OCI-LY3 (cell line): ENCODE data around the gene SLC49A3.
"Not testable (repeated sequence)": the region's sequence is repeated elsewhere in the genome, so short reads cannot be mapped to it uniquely, and the experiment has no call there.

Source experiments
- H2AFZ ChIP-seq: fragments of 200-600, 300-600 bp; shearing (Covaris generic); 2 replicates; pipeline ENCODE4 v1.6.0; 2014; ENCODE audit warnings: antibody characterized with exemption, low read depth, low read length
- H3K27ac ChIP-seq: fragments of 200-600, 300-600 bp; sonication (generic); 2 replicates; pipeline ENCODE4 v1.5.1; 2014; ENCODE audit warnings: mild to moderate bottlenecking, low read length, moderate library complexity, mixed read lengths
- H3K27me3 ChIP-seq: fragments of 200-600, 300-600 bp; sonication (generic); 2 replicates; pipeline ENCODE4 v1.6.1; 2014; ENCODE audit warnings: low read depth, low read length, mixed read lengths
- H3K36me3 ChIP-seq: fragments of 200-600, 300-600 bp; sonication (generic); replicated peaks from 2 replicates; pipeline ENCODE3; 2014; ENCODE audit warnings: low read depth, low read length, mixed read lengths
- H3K4me1 ChIP-seq: fragments of 300-600, 200-600 bp; sonication (generic); 2 replicates; pipeline ENCODE4 v1.6.1; 2014; ENCODE audit warnings: low read length, mixed read lengths
- H3K4me2 ChIP-seq: fragments of 200-600, 300-600 bp; sonication (generic); 2 replicates; pipeline ENCODE4 v1.6.1; 2014; ENCODE audit warnings: low read length, mixed read lengths
- H3K4me3 ChIP-seq: fragments of 300-600, 200-600 bp; sonication (generic); 2 replicates; pipeline ENCODE4 v1.5.1; 2014; ENCODE audit warnings: antibody characterized with exemption, mild to moderate bottlenecking, low read length, moderate library complexity
- H3K79me2 ChIP-seq: fragments of 300-600, 200-600 bp; shearing (Covaris generic); 2 replicates; pipeline ENCODE4 v1.6.1; 2014; ENCODE audit warnings: mild to moderate bottlenecking, low read length, mixed read lengths
- H3K9ac ChIP-seq: fragments of 300-600, 200-600 bp; shearing (Covaris generic); 2 replicates; pipeline ENCODE4 v1.6.0; 2014; ENCODE audit warnings: mild to moderate bottlenecking, low read length, moderate library complexity
- H3K9me3 ChIP-seq: fragments of 200-600, 300-600 bp; shearing (Covaris generic); 2 replicates; pipeline ENCODE4 v1.6.1; 2014; ENCODE audit warnings: low read length, mixed read lengths; ENCODE audit not compliant: insufficient read depth
- H4K20me1 ChIP-seq: fragments of 200-600, 300-600 bp; sonication (generic); 2 replicates; pipeline ENCODE4 v1.6.1; 2016; ENCODE audit warnings: low read length, mixed read lengths; ENCODE audit not compliant: insufficient read depth
- EZH2phosphoT487 ChIP-seq: fragments of 200-600 bp; shearing (Covaris generic); IDR thresholded peaks from 2 replicates; pipeline ENCODE4 v1.6.1; 2018; ENCODE audit warnings: antibody characterized with exemption, mixed run types, low read depth
- TF ChIP-seq, protein P1 (sequence below): fragments of 200-600, 300-600 bp; sonication (generic); IDR thresholded peaks from 2 replicates; pipeline ENCODE4 v1.5.1; 2014; ENCODE audit warnings: antibody characterized with exemption, low read length, low read depth

The SLC49A3 gene

DNA sequence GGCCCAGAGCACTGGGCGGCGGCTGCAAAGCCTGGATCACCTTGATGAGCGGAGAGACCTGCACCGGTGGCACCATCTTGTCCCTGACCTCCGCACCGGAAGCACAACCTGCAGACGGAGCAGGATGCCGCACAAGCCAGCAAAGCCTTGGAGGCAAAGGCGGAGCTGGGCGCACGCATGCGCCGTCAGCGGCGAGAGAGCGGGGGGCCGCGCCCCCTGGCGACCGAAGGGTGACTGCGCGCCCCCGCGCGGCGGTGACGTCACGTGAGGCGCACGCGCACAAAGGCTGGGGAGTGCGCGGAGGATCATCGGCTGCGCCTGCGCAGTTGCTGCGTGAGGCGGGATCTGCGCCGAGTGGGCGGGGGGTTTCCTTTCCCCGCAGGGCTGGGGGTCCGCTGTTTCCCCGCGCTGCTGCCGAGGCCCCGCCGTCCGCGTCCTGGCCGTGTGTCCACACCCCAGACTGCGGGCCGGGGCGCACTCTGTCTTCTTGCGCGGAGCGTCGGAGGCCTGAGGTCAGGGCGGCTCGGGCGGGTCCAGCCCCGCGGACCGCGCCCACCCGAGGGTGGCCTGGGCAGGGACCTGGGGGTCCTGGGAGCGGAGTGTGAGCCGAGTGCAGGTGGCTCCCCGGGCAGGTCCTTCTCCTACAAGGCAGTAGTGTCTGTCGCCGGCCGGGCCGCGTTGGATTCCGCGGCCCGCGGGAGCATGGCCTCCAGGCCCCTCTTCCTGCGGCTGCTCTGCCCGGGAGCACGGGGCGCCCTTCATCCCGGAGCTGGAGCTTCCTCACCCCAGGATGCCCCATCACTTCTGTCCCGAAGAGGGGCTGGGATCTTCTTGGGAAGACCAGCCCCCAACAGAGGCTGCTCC, 14.5 kb downstream of the SLC49A3 start, which contains the start of the genes ATP5ME and MYL5:
Gene ATP5ME, minus strand, starts transcription at position 105 of the 864 bp plus-strand sequence. Its CDS starts 29 bp downstream, at position 76.
Gene MYL5, plus strand, starts transcription at position 371 of the 864 bp plus-strand sequence. CDS start 3,485 bp downstream, outside the sequence.
- peaks cover 19% of the 10 kb centered on the region for H3K36me3 ChIP-seq
- no peaks in the 10 kb centered on the region for H4K20me1 ChIP-seq
- H3K9ac ChIP-seq, result peak within 1 kb of the TSS; percentile 97
- H3K79me2 ChIP-seq, result peaks cover 26% of the 10 kb centered on the region
- H3K4me2 ChIP-seq, result peak within 1 kb of the TSS; percentile 97
- H3K4me1 ChIP-seq, result peaks cover 40% of the 10 kb centered on the region
- peak within 1 kb of the TSS; percentile 84 for H3K27ac ChIP-seq
- no peaks in the 10 kb centered on the region for H3K27me3 ChIP-seq
- TF ChIP-seq EZH2phosphoT487, result no peak
- TF ChIP-seq, protein P1, sequence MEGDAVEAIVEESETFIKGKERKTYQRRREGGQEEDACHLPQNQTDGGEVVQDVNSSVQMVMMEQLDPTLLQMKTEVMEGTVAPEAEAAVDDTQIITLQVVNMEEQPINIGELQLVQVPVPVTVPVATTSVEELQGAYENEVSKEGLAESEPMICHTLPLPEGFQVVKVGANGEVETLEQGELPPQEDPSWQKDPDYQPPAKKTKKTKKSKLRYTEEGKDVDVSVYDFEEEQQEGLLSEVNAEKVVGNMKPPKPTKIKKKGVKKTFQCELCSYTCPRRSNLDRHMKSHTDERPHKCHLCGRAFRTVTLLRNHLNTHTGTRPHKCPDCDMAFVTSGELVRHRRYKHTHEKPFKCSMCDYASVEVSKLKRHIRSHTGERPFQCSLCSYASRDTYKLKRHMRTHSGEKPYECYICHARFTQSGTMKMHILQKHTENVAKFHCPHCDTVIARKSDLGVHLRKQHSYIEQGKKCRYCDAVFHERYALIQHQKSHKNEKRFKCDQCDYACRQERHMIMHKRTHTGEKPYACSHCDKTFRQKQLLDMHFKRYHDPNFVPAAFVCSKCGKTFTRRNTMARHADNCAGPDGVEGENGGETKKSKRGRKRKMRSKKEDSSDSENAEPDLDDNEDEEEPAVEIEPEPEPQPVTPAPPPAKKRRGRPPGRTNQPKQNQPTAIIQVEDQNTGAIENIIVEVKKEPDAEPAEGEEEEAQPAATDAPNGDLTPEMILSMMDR, result peak; percentile 85
- H3K4me3 ChIP-seq, result peak within 1 kb of the TSS; percentile 94
- peak within 1 kb of the TSS; percentile 55; the same call in 1 of the 2 replicates for H2AFZ ChIP-seq
- H3K9me3 ChIP-seq, result no peaks in the 10 kb centered on the region

DNA sequence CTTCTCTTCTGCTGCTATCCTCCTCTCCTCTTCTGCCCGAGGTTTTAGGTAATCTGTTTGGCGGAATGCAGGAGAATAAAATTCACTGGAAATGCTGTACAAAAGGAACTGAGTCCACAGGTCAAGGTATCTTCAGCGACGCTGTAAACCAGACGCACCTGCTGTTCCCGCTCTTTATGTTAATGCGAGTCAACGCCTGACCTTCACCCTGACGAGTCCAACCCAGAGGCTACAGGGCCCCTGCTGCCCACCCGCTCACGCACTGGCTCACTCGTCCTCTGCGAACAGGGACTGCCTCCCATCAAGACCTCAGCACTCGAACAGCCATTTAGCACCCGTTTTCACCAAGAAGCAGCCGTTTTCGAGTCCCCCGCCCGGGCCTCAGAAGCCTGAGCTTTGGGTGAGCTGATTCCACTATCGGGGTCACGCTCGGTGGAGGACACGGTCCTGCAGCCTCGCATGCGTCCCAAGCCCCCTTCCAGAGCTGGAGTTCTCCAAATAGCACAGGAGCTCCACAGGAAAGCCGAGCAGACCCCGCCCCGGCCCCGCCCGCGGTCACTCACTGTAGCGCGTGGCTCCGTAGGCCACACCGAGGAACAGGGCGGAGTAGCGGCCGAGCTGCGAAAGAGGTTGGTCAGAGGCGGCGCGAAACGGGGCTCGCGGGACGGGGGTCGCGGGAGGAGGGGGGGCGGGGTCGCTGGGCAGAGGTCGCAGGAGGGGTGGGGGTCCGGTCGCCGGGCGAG, 15.4 kb downstream of the SLC49A3 start:
- no peak for TF ChIP-seq EZH2phosphoT487
- TF ChIP-seq, protein P1, result no peak
- peak overlapping the region; percentile 97 for H3K4me2 ChIP-seq
- no peaks in the 10 kb centered on the region for H3K27me3 ChIP-seq
- no peaks in the 10 kb centered on the region for H3K9me3 ChIP-seq
- H3K4me3 ChIP-seq, result peak overlapping the region; percentile 90
- H3K27ac ChIP-seq, result peak overlapping the region; percentile 7; the same call in 1 of the 2 replicates
- peaks cover 19% of the 10 kb centered on the region for H3K36me3 ChIP-seq
- peak overlapping the region; percentile 68 for H3K9ac ChIP-seq
- H3K79me2 ChIP-seq, result peaks cover 26% of the 10 kb centered on the region
- no peak overlapping the region for H2AFZ ChIP-seq
- H4K20me1 ChIP-seq, result no peaks in the 10 kb centered on the region
- H3K4me1 ChIP-seq, result peaks cover 40% of the 10 kb centered on the region

DNA sequence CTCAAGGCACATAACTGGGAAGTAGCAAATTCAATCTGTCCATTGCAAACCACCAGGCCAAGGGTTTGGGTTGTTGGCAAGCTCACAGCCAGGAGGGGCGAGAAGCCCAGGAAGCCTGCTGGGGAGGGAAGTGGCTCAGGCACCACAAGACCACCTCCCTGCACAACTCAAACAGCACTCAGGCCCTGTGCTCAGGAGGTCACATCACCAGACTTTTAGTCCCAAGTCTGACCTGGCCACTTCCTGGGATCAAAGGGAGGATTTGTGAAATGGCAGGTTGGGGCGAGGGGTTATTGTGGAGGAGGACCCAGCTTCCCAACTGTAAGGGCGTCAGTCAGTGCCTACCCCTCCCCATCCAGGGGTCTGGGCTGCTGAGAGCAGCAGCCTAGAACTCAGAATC, 17.2 kb downstream of the SLC49A3 start:
- Histone ChIP-seq H2AFZ (no peak overlapping the region), H3K36me3 (peaks cover 19% of the 10 kb centered on the region), H4K20me1 (no peaks in the 10 kb centered on the region), H3K79me2 (peaks cover 26% of the 10 kb centered on the region), H3K27ac (no peak overlapping the region), H3K27me3 (no peaks in the 10 kb centered on the region), H3K4me3 (no peak overlapping the region), H3K4me1 (peaks cover 22% of the 10 kb centered on the region), H3K9me3 (no peaks in the 10 kb centered on the region), H3K4me2 (no peak overlapping the region), H3K9ac (no peak overlapping the region)
- TF ChIP-seq, protein P1, result no peak
- TF ChIP-seq EZH2phosphoT487, result no peak

GRCh38 chr4:669806-670559, 19.0 kb downstream of the SLC49A3 start:
- H3K4me2 ChIP-seq, H4K20me1 ChIP-seq, H3K27ac ChIP-seq, H3K9ac ChIP-seq, H3K4me1 ChIP-seq, H3K27me3 ChIP-seq, H3K4me3 ChIP-seq, H3K9me3 ChIP-seq, H2AFZ ChIP-seq: not testable (repeated sequence)
- peaks cover 18% of the 10 kb centered on the region for H3K79me2 ChIP-seq
- H3K36me3 ChIP-seq, result peaks cover 19% of the 10 kb centered on the region

DNA sequence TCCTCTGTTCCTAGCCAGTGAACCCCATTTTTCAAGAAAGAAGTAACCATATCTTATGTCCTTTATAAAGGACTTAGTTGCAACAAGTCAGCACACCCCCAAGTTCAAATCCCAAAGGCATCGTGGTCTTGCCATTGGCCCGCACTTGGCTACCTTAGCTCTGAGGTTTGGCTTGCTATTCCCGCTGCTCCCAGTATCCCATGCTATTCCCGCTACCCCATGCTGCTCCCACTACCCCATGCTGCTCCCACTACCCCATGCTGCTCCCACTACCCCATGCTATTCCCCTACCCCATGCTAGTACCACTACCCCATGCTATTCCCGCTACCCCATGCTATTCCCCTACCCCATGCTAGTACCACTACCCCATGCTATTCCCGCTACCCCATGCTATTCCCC, 20.7 kb downstream of the SLC49A3 start:
- not testable (repeated sequence) for H3K79me2 ChIP-seq, H2AFZ ChIP-seq, H3K4me2 ChIP-seq, H3K27me3 ChIP-seq, H3K27ac ChIP-seq, H4K20me1 ChIP-seq, H3K4me1 ChIP-seq, H3K9ac ChIP-seq, H3K9me3 ChIP-seq, H3K4me3 ChIP-seq
- peaks cover 19% of the 10 kb centered on the region for H3K36me3 ChIP-seq
